ENCODE measurements around the gene OR10G8. TPM values are rescaled to one million over a fixed set of nuclear protein-coding genes. Genes with fewer than 3 reads are reported as not detected.

OR10G8 gene
- total and polyA plus RNA-seq, 2 of the 4 experiments (the other 2 are of a cell fraction), result not detected

DNA sequence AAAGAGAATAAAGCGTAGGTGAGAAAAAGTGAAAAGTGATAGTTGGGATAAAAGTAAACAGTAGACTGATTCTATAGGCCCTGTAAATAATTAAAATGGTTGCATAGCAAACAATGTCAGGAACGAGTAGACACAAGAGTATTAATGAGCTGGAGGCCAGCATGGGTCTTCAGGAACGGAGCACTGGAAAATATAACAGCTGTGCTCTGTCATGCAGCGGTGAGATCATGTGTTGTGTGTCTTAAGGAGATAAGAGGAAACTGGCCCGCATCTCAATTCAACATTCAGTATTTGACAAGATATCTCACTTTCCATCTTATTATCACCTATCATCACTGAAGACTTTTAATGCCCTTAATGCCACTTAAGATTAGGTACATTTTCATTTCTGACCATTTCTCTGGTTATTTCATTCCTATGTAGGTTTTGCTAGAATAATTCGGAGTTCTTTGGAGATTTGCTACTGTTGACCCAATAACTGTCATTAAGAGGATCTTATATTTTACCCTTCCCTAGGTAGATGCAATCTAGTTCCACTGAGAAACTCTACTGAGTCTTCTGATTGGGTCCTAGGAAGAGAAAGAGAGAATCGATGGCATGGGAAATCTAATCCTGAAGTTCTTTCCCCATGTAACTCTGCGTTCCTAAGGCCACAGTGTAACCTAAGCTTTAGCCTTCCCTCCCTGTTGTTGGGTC lies 53.2 kb downstream of the OR10G8 start:
- H3K27ac ChIP-seq (ENCODE audit: insufficient read depth, low read length), result no peak overlapping the region
- TF ChIP-seq, protein P1, sequence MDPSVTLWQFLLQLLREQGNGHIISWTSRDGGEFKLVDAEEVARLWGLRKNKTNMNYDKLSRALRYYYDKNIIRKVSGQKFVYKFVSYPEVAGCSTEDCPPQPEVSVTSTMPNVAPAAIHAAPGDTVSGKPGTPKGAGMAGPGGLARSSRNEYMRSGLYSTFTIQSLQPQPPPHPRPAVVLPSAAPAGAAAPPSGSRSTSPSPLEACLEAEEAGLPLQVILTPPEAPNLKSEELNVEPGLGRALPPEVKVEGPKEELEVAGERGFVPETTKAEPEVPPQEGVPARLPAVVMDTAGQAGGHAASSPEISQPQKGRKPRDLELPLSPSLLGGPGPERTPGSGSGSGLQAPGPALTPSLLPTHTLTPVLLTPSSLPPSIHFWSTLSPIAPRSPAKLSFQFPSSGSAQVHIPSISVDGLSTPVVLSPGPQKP (IDR thresholded peaks at IDR 0.05; ENCODE audit: borderline replicate concordance, low read depth, low read length), result no peak
- no peak for TF ChIP-seq FOS (IDR thresholded peaks at IDR 0.05; ENCODE audit: low read depth, low read length)
- TF ChIP-seq, protein P2, sequence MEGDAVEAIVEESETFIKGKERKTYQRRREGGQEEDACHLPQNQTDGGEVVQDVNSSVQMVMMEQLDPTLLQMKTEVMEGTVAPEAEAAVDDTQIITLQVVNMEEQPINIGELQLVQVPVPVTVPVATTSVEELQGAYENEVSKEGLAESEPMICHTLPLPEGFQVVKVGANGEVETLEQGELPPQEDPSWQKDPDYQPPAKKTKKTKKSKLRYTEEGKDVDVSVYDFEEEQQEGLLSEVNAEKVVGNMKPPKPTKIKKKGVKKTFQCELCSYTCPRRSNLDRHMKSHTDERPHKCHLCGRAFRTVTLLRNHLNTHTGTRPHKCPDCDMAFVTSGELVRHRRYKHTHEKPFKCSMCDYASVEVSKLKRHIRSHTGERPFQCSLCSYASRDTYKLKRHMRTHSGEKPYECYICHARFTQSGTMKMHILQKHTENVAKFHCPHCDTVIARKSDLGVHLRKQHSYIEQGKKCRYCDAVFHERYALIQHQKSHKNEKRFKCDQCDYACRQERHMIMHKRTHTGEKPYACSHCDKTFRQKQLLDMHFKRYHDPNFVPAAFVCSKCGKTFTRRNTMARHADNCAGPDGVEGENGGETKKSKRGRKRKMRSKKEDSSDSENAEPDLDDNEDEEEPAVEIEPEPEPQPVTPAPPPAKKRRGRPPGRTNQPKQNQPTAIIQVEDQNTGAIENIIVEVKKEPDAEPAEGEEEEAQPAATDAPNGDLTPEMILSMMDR (conservative IDR thresholded peaks at IDR 0.05; ENCODE audit: low read depth, low read length), result no peak
- TF ChIP-seq NFE2L2 (IDR thresholded peaks at IDR 0.05; ENCODE audit: low read depth, low read length), result no peak
- no peak for TF ChIP-seq MXI1 (IDR thresholded peaks at IDR 0.05; ENCODE audit: borderline replicate concordance, low read depth, low read length)
- TF ChIP-seq CHD1 (IDR thresholded peaks at IDR 0.05; ENCODE audit: low read depth, low read length), result no peak
- TF ChIP-seq RCOR1 (IDR thresholded peaks at IDR 0.05; ENCODE audit: insufficient replicate concordance, low read length), result no peak
- TF ChIP-seq BHLHE40 (IDR thresholded peaks at IDR 0.05; ENCODE audit: low read depth, low read length), result no peak
- no peak for TF ChIP-seq RFX5 (IDR thresholded peaks at IDR 0.05; ENCODE audit: low read depth, low read length)
- no peak for TF ChIP-seq RAD21 (IDR thresholded peaks at IDR 0.05; ENCODE audit: low read length)
- no peak for TF ChIP-seq POLR2A (IDR thresholded peaks at IDR 0.05; ENCODE audit: low read depth, low read length)
- intact Hi-C loops (cut with micrococcal nuclease) (loop anchor here (10.0 kb wide), 1 partner anchor 785 kb away; the partner anchor contains the start of gene ROBO3), dilution Hi-C loops (cut with HindIII; ENCODE audit: low sequenced_read_pairs, unreplicated experiment) (no loop called here), in situ Hi-C loops (cut with MboI; ENCODE audit: low sequenced_read_pairs) (loop anchor here (10.0 kb wide), 1 partner anchor 235 kb away; the partner anchor contains the start of gene OR8D1)
- no peak overlapping the region for H2BK5ac ChIP-seq (ENCODE audit: low read depth, low read length, poor library complexity, severe bottlenecking)
- no peak overlapping the region for H4K91ac ChIP-seq (ENCODE audit: insufficient read depth, low read depth, low read length)
- H3K18ac ChIP-seq (ENCODE audit: low read depth, low read length), result no peak overlapping the region
- H4K8ac ChIP-seq (ENCODE audit: low read depth in 2 of 2, low read length in 2 of 2), result no peak overlapping the region
- no peak overlapping the region for H3K56ac ChIP-seq (ENCODE audit: extremely low read depth, insufficient read depth, low read length)
- no peak overlapping the region for H3K4ac ChIP-seq (ENCODE audit: low read depth, low read length)
- ATAC-seq (ENCODE audit: low read depth) (no peak; the same call in 1 of the 2 replicates), DNase-seq (no peak)
- H3K27me3 ChIP-seq (ENCODE audit: control insufficient read depth, insufficient read depth, low read length), result peaks cover 21% of the 10 kb centered on the region
- no peak overlapping the region for H2AFZ ChIP-seq (replicated peaks; ENCODE audit: low read length, poor library complexity)
- CTCF ChIA-PET, result no interaction called here
- H2BK20ac ChIP-seq (ENCODE audit: low read depth, low read length), result no peak overlapping the region
- no peak overlapping the region for H4K5ac ChIP-seq (ENCODE audit: low read depth, low read length)
- H2BK120ac ChIP-seq (ENCODE audit: low read depth, low read length), result no peak overlapping the region
- H3K79me1 ChIP-seq (ENCODE audit: low read depth in 1 of 2, low read length in 2 of 2), result no peaks in the 10 kb centered on the region
- no peak overlapping the region for H3K4me2 ChIP-seq (ENCODE audit: low read depth, low read length)
- H2BK15ac ChIP-seq (ENCODE audit: low read depth, low read length), result no peak overlapping the region
- BruUV-seq (replicated peaks), result no TSS peak
- 14% methylated on average over 1 of the region's 8 CpGs; no CpG with 5 or more reads in 1 of the 2 experiments for WGBS, 2 experiments (ENCODE audit: extremely low coverage in 2 of 2, insufficient read length in 1 of 2)
- H3K36me3 ChIP-seq (ENCODE audit: control insufficient read depth, insufficient read depth, low read length), result no peaks in the 10 kb centered on the region
- H4K20me1 ChIP-seq (ENCODE audit: insufficient read depth, low read length), result no peaks in the 10 kb centered on the region
- H3K9ac ChIP-seq (ENCODE audit: low read depth, low read length), result no peak overlapping the region
- no peak overlapping the region for H2AK5ac ChIP-seq (ENCODE audit: low read depth, low read length)
- no peaks in the 10 kb centered on the region for H3K9me1 ChIP-seq (ENCODE audit: insufficient read depth, low read length)
- H3K9me3 ChIP-seq (ENCODE audit: control insufficient read depth, insufficient read depth, low read length), result no peaks in the 10 kb centered on the region
- H3K4me3 ChIP-seq (ENCODE audit: insufficient read depth, low read depth, low read length), result no peak overlapping the region
- H3K23ac ChIP-seq (ENCODE audit: low read depth, low read length), result no peak overlapping the region
- H3K14ac ChIP-seq (replicated peaks; ENCODE audit: low read depth, low read length), result no peak overlapping the region
- POLR2A ChIA-PET (ENCODE audit: unreplicated experiment), result no interaction called here
- H2AK9ac ChIP-seq (replicated peaks; ENCODE audit: low read depth, low read length, poor library complexity), result no peak overlapping the region
- H3K4me1 ChIP-seq (ENCODE audit: control insufficient read depth, insufficient read depth, low read length), result no peaks in the 10 kb centered on the region
